ENCODE measurements around the gene RPS6KC1.

DNA sequence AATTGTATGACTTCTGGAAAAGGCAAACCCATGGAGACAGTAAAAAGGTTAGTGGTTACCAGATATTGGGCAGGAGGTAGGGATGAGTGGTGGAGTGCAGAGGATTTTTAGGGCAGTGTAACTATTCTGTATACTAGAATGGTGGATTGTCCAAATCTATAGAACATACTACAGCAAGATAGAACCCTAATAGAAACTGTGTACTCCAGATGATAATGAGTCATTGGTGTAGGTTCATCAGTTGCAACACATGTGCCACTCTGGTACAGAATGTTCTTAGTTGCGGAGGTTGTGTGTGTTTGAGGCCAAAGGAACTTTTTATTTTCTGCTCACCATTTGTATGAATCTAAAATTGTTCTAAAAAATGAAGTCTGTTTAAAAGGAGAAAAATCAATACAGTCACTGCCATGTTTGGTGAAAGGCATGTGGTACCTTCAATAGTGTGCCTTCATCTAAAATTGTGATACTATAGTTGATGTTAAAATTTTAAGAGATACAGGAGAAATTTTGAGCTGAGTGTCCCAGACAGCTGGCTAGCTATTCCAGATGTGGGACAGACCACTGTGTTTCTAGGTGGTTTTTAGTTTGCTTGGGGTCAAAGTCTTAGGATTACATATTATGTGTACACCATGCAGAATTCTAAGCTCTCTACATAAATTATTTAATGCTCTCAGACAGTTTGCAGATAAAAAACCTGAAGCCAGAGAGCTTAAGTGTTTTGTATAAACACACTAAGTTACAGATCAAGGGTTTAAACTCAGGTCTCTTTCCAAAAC, 150.5 kb downstream of the RPS6KC1 start:
- TF ChIP-seq, protein P1, sequence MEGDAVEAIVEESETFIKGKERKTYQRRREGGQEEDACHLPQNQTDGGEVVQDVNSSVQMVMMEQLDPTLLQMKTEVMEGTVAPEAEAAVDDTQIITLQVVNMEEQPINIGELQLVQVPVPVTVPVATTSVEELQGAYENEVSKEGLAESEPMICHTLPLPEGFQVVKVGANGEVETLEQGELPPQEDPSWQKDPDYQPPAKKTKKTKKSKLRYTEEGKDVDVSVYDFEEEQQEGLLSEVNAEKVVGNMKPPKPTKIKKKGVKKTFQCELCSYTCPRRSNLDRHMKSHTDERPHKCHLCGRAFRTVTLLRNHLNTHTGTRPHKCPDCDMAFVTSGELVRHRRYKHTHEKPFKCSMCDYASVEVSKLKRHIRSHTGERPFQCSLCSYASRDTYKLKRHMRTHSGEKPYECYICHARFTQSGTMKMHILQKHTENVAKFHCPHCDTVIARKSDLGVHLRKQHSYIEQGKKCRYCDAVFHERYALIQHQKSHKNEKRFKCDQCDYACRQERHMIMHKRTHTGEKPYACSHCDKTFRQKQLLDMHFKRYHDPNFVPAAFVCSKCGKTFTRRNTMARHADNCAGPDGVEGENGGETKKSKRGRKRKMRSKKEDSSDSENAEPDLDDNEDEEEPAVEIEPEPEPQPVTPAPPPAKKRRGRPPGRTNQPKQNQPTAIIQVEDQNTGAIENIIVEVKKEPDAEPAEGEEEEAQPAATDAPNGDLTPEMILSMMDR (IDR thresholded peaks at IDR 0.05) = no peak
- TF ChIP-seq POLR2A (IDR thresholded peaks at IDR 0.05) = no peak

Data from Peyer's patch (tissue), 4 donors.